Ishikawa (cell line): ENCODE results near the gene ADAMTSL1.

ENCODE experiments used
- FOXM1 ChIP-seq: IDR thresholded peaks from 2 replicates; pipeline ENCODE4 v1.6.1; 2012; ENCODE audit warnings: low read depth, borderline replicate concordance
- MAX ChIP-seq: IDR thresholded peaks from 2 replicates; pipeline ENCODE4 v1.6.1; 2012
- TCF12 ChIP-seq: IDR thresholded peaks from 2 replicates; pipeline ENCODE4 v1.6.1; 2012; ENCODE audit warnings: low read depth
- TEAD4 ChIP-seq: IDR thresholded peaks from 2 replicates; pipeline ENCODE4 v1.6.1; 2012

- no peak for TF ChIP-seq TCF12
- TF ChIP-seq TEAD4, result no peak
- no peak for TF ChIP-seq FOXM1
- no peak for TF ChIP-seq MAX
These were observed 30.8 kb downstream of the ADAMTSL1 start for GRCh38 chr9:18504707-18505106.
